ENCODE measurements around the gene NOTCH1.
"Not testable (repeated sequence)": the region's sequence is repeated elsewhere in the genome, so short reads cannot be mapped to it uniquely, and the experiment has no call there.

Gene NOTCH1

DNA sequence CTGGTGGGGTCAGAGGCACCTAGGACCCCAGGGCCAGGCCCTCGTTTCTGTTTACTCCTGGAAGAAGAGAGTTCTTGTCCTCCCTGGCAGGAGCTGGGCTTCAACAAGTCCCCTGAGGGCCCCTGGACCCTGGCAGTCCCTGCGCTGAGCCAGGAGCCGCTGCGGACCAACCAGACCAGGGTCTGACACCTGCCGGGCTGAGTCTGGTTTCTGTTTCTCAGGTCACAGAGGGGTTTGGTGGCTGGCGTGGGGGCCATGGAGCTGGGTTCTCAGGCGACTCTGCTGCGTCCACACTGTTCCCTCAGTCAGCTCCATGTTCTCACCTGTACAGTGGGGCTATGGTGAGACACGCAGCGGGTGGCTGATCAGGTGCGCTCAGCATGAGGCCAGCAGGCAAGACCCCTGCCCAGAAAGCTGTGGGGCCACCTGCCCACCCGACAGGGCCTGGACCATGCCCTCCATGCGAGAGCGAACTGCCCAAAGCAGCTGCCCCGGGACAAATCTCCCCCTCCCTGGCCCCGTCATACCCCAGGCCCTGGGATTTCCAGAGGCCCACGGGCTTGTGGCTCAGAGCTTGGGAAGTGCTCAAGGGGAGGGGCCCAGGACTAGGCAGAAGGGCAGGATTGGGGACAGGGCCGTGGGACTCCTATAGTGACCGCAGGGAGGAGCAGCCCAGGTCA lies 17.9 kb upstream of the NOTCH1 start:
- DNase-seq: no peak

DNA sequence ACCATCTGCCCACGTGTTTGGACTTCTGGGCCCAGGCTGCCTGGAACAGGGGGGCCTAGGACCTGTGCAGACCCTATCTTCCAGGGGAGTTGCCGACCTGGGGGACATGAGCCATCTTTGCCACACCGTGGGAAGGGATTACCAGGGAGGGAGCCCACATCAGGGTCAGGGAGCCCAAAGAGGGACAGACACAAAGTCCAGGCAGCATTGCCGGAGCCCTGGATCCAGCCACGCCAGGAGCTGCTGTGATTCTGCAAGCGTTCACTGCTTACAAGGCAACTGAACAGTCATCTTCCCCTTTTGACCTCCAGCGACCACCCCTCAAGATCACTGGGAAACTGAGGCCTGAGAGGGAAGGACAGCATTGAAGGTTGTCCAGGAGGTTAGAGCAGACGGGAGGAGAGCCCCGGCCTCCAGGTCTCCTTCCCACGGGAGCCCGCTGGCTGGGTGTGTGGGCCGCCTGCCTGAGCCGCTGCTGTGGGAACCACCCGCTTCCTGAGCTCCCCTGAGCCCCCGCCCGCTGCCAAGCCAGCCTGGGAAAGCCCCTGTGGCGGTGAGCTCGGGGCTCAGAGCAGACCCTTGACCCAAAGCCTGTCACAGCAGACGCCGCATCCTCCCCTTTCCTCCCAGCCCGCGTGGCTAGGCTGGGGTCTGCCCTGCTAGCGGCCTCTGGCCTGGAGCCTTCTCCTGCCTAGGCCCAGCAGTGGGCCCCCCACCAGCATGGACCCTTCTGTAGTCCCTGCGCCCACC lies 17.1 kb upstream of the NOTCH1 start:
- DNase-seq: no peak

DNA sequence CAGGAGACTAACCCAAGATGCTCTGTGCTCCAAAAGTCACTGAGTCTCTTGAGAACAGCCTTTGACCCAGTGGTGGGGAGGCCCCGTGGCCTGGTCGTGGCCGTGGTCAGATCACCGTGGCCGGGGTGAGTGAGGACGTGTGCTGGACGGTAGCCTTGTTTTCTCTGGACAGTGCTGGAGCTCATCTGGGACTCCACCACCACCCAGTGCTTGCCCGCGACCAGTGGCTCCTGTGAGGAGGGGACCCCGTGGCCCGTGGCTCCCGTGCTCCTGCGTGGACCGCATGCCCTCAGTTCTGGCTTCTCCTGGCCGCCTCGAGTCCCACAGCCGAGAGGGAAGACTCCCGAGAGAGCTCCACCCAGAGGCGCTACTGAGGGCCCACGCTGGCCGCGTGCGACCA lies 15.9 kb upstream of the NOTCH1 start:
- DNase-seq: no peak

DNA sequence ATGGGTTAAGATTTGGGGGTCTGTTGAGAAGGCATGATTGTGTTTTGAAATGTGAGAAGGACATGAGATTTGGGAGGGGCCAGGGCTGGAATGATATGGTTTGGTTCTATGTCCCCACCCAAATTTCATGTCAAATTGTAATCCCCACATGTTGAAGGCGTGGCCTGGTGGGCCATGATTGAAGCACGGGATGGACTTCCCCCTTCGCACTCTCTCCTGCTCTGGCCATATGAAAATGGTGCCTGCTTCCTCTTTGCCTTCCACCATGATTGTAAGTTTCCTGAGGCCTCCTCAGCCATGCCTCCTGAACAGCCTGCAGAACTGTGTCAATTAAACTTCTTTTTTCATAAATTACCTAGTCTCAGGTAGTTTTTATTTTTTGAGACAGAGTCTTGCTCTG lies 14.7 kb upstream of the NOTCH1 start:
- DNase-seq: no peak

DNA sequence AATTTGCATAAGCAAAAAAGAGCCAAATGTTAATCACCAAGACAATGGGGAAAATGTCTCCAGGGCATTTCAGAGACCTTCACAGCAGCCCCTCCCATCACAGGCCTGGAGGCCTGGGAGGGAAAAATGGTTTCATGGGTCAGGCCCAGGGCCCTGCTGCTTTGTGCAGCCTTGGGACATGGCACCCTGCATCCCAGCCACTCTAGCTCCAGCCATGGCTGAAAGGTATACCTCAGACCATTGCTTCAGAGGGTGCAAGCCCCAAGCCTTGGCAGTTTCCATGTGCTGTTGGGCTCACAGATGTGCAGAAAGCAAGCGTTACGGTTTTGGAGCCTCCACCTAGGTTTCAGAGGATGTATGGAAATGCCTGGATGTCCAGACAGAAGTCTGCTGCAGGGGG lies 13.5 kb upstream of the NOTCH1 start:
- not testable (repeated sequence) for DNase-seq

DNA sequence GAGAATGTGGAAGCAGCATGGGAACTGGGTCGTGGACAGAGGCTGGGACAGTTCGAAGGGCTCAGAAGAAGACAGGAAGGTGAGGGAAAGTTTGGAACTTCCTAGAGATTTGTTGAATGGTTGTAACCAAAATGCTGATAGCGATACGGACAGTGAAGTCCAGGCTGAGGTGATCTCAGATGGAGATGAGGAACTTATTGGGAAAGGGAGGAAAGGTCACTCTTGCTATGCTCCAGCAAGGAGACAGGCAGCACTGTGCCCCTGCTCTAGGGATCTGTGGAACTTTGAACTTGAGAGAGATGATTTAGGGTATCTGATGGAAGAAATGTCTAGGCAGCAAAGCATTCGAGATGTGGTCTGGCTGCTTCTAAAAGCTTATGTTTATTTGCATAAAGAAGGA lies 13.0 kb upstream of the NOTCH1 start:
- DNase-seq: not testable (repeated sequence)

DNA sequence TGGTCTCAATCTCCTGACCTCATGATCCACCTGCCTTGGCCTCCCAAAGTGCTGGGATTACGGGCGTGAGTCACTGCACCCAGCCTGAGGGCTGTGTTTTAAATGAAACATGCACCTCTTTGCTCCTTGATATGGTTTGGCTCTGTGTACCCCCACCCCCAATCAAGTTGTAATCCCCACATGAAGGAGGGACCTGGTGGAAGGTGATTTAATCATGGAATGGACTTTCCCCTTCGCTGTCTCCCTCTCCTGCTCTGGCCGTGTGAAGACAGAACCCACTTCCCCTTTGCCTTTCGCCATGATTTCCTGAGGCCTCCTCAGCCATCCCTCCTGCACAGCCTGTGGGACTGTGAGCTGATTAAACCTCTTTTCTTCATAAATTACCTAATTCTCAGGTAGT lies 12.5 kb upstream of the NOTCH1 start:
- peak; percentile 27 for DNase-seq

DNA sequence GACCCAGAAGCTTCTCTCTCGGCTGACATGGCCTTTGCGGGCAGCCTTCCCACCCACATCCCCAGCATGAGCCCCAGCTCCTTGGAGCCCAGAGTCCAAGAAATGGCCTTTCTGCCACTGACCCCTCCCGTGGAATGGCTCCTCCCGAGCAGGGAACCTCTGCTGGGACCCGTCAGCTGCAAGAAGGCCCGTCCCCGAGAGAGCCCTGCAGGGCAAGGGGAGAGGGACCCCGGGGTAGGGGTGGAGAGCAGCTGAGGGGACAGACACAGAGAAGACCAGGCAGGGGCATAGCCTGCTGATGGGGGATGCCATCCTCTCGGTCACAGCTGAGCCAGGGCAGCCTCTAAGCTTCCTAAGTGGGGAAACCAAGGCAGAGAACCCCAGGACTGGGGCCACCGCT lies 11.2 kb upstream of the NOTCH1 start:
- DNase-seq: no peak

DNA sequence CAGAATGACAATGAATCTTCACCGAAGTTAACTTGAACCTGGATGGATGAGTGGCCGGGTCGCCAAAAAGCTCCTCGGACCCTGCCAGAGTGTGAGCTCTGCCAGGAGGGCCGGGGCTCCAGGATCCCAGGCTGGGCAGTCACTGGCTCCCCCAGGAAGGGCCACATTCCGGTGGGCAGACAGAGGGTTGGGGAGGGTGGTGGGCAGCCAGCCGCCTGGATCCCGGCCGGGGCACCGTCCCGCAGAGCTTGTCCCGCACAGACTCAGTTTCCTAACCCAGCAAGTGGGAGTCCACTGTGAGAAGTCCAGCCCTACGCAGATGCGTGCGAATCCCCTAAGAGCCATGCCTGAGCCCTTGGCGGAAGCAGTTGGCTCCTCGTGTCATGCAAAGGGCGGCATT lies 10.3 kb upstream of the NOTCH1 start:
- DNase-seq: no peak

DNA sequence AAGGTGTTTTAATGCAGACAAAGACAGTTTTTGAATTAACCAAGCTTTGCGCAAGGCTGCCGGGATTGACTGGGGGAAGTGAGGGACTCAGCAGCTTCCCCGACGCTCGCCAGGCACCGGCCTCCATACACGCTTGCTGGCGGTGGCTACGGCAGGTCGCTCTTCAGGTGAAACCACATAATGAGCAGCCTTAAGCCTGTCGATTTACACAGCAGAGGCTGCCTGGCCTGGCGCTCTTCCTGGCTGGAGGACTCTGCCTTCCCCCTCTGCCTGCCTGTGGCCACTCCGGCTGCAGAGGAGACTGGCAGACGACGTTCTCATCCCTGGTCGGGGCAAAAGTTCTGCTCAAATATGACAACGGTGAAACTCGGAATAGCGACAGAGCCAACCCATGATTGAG lies 9.0 kb upstream of the NOTCH1 start:
- DNase-seq: no peak

DNA sequence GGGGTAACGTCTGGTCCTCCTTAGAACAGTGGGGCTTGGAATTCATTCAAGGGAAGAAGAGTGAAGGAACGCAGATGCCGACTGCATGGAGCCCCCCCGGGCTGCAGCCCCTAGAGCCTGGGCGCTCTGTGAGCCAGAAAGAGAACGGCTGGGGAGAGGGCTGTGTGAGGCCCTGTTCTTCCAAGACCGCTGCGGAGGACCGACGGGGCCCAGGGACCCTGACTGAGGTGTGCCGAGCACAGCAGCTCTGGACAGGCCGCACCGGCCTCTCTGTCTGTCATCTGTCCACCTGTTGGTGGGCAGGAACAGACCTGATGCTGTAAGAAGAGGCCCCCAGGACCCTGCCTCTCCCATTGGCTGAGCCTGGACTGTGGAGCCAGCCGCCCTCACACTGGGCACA lies 7.7 kb upstream of the NOTCH1 start:
- DNase-seq: no peak

DNA sequence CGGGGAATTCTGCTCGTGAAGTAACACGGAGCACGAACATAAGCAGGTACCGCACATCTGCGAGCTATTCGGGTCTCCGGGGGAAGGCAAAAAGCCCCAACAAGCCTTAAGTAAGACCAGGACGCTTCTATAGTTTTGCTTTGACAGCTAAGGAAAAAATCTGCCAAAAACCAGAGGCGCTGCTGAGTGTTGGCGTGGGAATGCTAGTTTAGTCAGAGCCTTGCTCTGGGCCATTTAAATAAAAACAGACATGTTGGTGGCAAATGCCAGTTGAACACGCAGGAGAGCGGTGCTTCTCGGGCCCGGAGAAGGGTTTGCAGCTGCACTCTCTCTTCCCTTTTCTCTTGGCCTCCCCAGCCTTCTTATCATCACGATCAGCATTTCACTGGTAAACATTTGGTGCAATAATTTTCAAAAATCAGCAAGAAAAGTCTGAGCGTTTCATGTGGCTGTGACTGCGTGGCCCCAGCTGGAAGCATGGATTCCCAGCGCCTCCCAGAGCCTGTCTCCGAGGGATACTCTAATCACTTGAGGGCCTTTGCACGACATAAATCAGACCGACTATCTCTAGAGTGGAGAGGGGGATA lies 6.4 kb upstream of the NOTCH1 start:
- DNase-seq: peak; percentile 87

DNA sequence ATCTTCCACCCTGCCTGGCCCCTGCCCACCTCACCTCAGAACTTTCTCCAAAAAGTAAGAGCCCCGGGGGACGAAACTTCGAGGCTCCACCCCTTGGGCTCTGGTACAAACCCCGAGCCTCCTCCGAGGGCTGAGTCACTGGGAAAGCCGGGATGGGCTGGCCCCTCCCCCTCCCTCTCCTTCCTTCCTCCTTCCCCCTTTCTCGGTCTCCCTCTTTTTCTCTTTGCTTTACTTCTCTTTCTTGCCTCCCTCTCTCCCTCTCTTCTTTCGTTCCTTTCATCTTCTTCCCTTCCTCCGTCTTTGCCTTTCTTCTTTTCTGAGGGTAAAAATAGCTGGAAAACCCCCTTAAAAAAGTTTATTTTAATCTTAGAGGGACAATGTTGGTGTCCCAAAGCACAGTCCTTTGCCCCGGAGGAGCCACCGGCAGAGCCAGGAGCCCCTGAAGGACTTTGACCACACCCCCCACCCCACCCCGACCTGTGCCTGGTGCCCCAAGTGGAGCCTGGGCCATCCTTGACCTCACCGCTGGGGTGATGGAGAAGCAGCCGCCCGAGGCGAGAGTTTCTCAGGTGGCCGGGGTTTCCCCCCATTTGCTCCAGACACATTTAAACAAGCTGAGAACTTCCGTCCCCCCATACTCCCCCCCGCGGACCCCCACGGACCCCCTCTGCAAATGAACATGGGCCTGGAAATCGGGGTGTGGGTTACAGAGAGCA lies 5.7 kb upstream of the NOTCH1 start:
- peak; percentile 52 for DNase-seq

DNA sequence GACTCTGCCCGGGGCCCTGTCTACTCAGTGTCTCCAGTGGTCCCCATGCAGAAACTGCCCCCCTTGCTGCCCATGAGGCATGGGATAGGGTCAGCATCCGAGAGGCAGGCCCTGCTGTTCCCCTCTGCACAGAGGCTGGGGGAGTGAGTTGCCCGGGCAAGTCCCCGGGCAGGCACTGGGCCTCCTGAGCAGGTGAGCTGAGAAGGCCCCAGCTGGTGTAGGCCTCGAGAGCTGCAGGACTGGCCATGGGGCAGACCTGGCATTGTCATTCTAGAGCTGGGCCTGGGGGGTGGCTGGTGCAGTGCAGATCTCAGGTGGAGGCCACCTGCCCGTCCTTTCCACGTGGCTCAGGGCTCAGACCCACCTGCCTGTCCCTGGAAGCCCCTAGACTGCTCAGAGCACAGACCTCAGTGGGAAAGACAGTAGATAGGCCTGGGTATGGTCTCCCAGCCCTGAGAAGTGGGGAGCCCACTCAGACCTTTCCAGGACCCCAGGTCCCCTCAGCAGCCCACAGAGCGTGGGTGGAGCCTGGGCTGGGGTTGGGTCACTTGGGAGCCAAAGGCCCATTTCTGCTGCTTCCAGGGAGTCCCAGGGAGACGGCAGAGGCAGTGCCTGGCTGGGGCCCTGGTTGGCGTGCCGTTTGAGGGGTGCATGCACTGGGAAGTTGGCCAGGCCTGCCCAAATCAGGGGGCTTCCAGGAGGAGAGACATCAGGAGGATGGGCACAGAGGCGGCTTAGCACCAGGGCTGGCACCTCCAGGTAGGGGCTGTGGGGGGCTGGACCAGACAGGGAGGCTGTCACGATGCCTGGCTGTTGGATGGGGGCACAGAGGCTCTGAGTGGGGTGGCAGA lies 4.8 kb upstream of the NOTCH1 start:
- DNase-seq: peak; percentile 64

DNA sequence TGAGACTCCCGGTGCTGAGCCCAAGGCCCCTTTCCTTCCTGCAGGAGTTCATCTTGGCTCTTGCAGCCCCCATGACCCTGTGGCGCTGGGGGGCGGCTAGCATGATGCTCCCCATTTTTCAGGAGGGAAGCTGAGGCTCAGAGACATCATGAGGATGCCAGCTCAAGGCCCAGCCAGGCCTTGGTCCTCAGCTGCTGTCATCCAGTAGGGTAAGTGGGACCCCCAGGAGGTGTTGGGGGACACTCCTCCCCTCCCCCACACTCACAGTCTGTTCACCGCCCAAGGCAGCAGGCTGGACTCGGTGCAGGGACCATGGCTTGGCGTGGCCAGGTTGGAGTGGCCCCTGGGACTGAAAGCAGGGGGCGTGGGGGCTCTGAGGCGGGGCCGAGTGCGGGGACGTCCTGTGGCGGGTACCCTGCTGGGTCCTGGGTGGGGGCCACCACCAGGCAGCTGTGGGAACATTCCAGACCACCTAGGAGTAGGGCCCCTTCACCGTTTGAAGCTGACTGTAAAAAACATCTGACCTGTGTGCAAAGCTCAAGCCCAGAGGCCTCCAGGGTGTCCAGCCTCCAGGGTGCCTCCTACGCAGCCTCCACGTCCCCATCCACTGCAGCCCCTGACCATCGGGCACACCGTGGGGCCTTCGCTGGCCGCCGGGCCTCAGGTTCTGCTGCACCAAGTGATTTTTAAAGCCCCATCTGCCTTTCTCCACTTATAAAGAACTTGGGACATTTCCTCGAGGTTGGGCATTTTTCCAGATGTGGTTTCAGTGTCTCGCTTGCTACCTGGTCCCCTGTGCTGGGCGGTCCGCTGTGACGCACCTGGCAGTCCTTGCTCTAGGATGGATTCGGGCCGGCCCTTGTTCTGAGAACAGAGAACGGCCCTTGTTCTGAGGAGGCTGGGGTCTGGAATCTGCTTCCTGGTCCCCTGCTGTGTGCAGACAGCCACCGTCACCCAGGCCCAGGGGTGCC lies 3.4 kb upstream of the NOTCH1 start:
- peak; percentile 62 for DNase-seq

DNA sequence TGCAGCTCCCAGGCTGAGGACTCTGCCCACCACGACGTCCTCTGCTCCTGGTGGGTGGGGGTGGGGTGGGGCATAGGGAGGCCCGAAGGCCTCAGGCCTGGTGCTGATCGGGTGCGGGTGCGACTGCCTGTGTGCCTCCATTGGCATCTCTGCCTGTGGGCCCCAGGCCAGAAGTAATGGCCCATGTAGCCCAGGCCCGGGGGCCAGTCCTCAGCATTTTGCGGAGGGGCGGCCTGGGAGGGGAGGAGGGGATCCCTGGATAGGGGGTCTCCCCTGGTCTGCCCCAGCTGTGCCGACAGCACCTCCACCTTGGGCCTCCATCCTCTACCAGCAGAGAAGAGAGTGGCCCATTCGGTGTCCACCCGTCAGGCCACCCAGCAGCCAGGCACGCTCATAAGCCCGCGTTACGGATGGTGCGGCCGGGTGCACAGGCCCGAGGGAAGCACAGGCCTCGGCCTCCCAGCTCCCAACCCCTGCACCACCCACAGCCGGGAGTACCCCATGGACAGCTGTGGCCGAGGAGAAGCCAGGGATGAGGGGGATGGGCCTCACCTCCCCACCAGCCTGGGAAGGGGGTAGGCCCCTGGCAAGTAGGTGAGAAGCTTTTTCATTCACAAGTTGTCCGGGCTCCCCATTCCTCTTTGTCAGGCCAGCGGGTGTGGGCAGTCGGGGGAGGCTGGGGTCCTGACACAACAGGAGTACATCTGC lies 1.8 kb upstream of the NOTCH1 start:
- no peak for DNase-seq

DNA sequence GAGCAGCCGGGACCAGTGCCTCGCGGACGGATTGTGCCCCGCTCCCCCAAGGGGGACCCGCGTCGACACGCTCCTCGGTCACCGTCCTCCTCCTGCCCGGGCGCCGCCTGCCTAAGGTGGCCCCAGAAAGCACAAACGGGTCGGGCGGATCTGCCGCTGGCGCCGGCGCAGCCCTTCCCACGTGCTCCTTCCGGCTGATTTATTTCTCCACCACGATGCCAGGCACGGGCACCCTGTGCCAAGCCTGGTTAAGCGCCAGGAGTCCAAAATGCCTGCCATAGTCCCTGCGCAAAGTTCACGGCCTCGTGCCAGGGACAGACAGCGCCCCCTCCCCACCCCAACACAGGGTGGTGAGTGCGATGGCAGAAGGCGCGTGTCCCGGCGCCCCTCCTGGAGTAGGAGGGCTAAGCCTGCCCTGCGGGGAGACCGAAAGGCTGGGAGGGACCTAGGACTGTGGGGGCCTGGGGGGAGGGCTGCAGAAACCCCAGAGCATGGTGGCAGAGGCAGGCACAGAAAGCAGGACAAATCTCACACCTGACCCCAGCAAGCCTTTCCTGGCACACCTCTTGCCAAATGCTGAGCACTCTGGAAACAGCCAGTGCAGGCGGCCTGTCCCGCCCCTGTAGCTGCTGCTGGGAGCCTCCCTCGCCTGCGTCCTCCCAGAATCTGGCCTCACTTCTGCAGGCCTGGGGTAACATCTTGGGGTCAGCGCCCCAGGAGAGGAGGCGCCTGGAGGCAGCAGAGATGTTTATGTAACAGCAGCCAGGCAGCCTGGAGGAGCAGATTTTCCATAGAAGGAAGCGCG lies 1.1 kb upstream of the NOTCH1 start:
- peak; percentile 87 for DNase-seq

DNA sequence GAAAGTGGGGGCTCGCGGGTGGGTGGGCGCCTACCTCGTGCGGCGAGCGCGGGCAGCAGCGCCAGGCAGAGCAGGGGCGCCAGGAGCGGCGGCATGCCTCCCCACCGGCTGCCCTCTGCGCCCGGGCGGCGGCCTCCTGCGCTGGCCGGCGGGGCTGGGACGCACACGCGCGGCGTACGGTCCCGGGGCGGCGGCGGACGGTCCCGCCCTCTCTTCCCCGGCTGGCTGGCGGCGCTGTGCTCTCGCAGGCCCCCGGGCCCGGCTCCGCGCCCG lies 220 bp downstream of the NOTCH1 start:
- DNase-seq: no peak

DNA sequence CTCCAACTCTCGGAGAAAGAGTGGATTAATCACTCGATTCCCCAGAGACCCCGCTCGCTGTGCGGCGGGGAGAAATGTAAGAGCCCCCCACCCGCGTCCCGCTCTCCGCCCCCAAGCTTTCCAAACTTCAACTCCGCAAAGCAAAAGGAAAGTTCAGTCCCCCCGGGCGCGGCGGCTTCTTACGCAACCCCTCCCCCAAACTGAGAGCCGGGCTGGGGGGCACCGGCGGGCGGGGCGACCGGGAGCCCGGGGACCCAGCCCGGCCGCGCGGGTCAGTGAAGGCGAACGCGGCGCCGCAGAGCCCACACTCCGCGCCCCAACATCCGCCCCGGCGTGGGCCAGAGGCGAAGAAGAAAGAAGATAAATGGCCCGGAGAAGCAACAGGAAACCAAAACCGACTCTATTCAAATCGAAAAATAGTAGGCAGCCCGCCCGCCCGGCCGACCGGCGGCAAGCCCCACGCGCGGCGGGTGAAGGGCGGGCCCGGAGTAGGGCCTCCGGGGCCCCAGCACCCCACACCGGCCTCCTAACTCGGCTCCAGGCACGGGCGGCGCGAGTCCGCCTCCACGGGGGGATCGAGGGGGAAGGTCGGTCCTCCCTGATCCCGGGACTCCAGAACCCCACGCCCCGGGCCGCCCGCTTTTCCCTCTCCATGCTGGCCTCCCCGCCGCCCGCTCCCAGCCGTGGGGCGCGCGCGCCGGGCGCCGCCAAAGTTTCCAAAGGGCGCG lies 720 bp downstream of the NOTCH1 start:
- peak; percentile 49 for DNase-seq
